Loucy (cell line): ENCODE measurements around the gene NKX6-2.

Source experiments
- H2AFZ ChIP-seq: fragments of 200-600 bp; sonication (generic); 2 replicates; pipeline ENCODE4 v1.6.0; 2016; ENCODE audit warnings: antibody characterized with exemption, mild to moderate bottlenecking, low read length, moderate library complexity
- H3F3A ChIP-seq: fragments of 200-600 bp; 2 replicates; pipeline ENCODE4 v1.6.0; 2016; ENCODE audit warnings: antibody characterized with exemption, low read depth, mild to moderate bottlenecking
- H3K27me3 ChIP-seq: fragments of 200-600 bp; sonication (generic); 2 replicates; pipeline ENCODE4 v1.6.1; 2014; ENCODE audit warnings: low read length, mild to moderate bottlenecking; ENCODE audit not compliant: insufficient read depth, poor library complexity, severe bottlenecking
- H3K36me3 ChIP-seq: fragments of 200-600 bp; sonication (generic); 2 replicates; pipeline ENCODE4 v1.6.1; 2016; ENCODE audit warnings: low read length; ENCODE audit not compliant: insufficient read depth
- H3K4me1 ChIP-seq: fragments of 200-600 bp; sonication (generic); 2 replicates; pipeline ENCODE4 v1.5.1; 2014; ENCODE audit warnings: low read length, mild to moderate bottlenecking; ENCODE audit not compliant: insufficient read depth, poor library complexity, severe bottlenecking
- H3K4me2 ChIP-seq: fragments of 200-600 bp; sonication (generic); 2 replicates; pipeline ENCODE4 v1.6.0; 2014; ENCODE audit warnings: antibody characterized with exemption, low read length, low read depth, mild to moderate bottlenecking; ENCODE audit not compliant: poor library complexity, severe bottlenecking
- H3K4me3 ChIP-seq: fragments of 200-600 bp; sonication (generic); 2 replicates; pipeline ENCODE4 v1.5.1; 2014; ENCODE audit warnings: low read length, mild to moderate bottlenecking, mixed read lengths; ENCODE audit not compliant: poor library complexity, severe bottlenecking
- H3K79me2 ChIP-seq: fragments of 200-600 bp; sonication (generic); 2 replicates; pipeline ENCODE4 v1.6.1; 2014; ENCODE audit warnings: low read length; ENCODE audit not compliant: insufficient read depth
- H3K9ac ChIP-seq: fragments of 200-600 bp; sonication (generic); 2 replicates; pipeline ENCODE4 v1.6.0; 2014; ENCODE audit warnings: mild to moderate bottlenecking, low read depth, low read length, moderate library complexity; ENCODE audit not compliant: poor library complexity, severe bottlenecking
- H3K9me2 ChIP-seq: fragments of 200-600 bp; sonication (generic); replicated peaks from 2 replicates; pipeline ENCODE4 v1.6.1; 2016; ENCODE audit warnings: low read depth, low read length, mixed read lengths
- H3K9me3 ChIP-seq: fragments of 200-600 bp; sonication (generic); 2 replicates; pipeline ENCODE4 v1.6.1; 2014; ENCODE audit warnings: mild to moderate bottlenecking, antibody characterized with exemption, low read length, low read depth; ENCODE audit not compliant: insufficient read depth
- H4K20me1 ChIP-seq: fragments of 200-600 bp; sonication (generic); 2 replicates; pipeline ENCODE4 v1.6.0; 2014; ENCODE audit warnings: antibody characterized with exemption, low read length, mild to moderate bottlenecking; ENCODE audit not compliant: insufficient read depth, poor library complexity, severe bottlenecking
- CTCF ChIP-seq: fragments of 200-600 bp; sonication (generic); conservative IDR thresholded peaks from 2 replicates; pipeline ENCODE4 v1.5.1; 2014; ENCODE audit warnings: mild to moderate bottlenecking, antibody characterized with exemption, low read length
- EZH2phosphoT487 ChIP-seq: fragments of 200-600 bp; IDR thresholded peaks from 2 replicates; pipeline ENCODE4 v1.6.1; 2018; ENCODE audit warnings: antibody characterized with exemption, mild to moderate bottlenecking, moderate library complexity, borderline replicate concordance

The NKX6-2 gene

GRCh38 chr10:132752378-132752777 lies 33.6 kb downstream of the NKX6-2 start:
- Histone ChIP-seq H3K9me3 (no peaks in the 10 kb centered on the region), H3K4me2 (no peak overlapping the region), H3K9me2 (no peaks in the 10 kb centered on the region), H3K4me1 (no peaks in the 10 kb centered on the region), H2AFZ (no peak overlapping the region), H3K27me3 (no peaks in the 10 kb centered on the region), H3K79me2 (no peaks in the 10 kb centered on the region), H3K36me3 (peaks cover 35% of the 10 kb centered on the region; the same call in 1 of the 2 replicates), H3K4me3 (no peak overlapping the region), H4K20me1 (no peaks in the 10 kb centered on the region), H3F3A (no peaks in the 10 kb centered on the region), H3K9ac (no peak overlapping the region)
- no peak for TF ChIP-seq CTCF
- TF ChIP-seq EZH2phosphoT487, result no peak

GRCh38 chr10:132750936-132751335 lies 35.0 kb downstream of the NKX6-2 start:
- Histone ChIP-seq H3K4me1 (no peaks in the 10 kb centered on the region), H3F3A (no peaks in the 10 kb centered on the region), H3K9ac (no peak overlapping the region), H3K36me3 (peaks cover 27% of the 10 kb centered on the region; the same call in 1 of the 2 replicates), H3K9me2 (no peaks in the 10 kb centered on the region), H3K4me2 (no peak overlapping the region), H3K79me2 (no peaks in the 10 kb centered on the region), H2AFZ (no peak overlapping the region), H3K27me3 (no peaks in the 10 kb centered on the region), H4K20me1 (no peaks in the 10 kb centered on the region), H3K4me3 (no peak overlapping the region), H3K9me3 (no peaks in the 10 kb centered on the region)
- TF ChIP-seq CTCF (no peak), EZH2phosphoT487 (no peak)

GRCh38 chr10:132749371-132749795 lies 36.6 kb downstream of the NKX6-2 start:
- Histone ChIP-seq H3K4me2 (no peak overlapping the region), H3F3A (no peaks in the 10 kb centered on the region), H2AFZ (no peak overlapping the region), H3K9ac (no peak overlapping the region), H3K4me3 (no peak overlapping the region), H3K36me3 (peaks cover 18% of the 10 kb centered on the region; the same call in 1 of the 2 replicates), H3K79me2 (no peaks in the 10 kb centered on the region), H4K20me1 (no peaks in the 10 kb centered on the region), H3K27me3 (no peaks in the 10 kb centered on the region), H3K9me2 (no peaks in the 10 kb centered on the region), H3K4me1 (no peaks in the 10 kb centered on the region), H3K9me3 (no peaks in the 10 kb centered on the region)
- TF ChIP-seq CTCF (no peak), EZH2phosphoT487 (no peak)
